Ishikawa (cell line): ENCODE results near the gene NTM.

ENCODE experiments used
- CEBPB ChIP-seq: IDR thresholded peaks from 2 replicates; pipeline ENCODE4 v1.6.1; 2012
- CREB1 ChIP-seq: IDR thresholded peaks from 2 replicates; pipeline ENCODE4 v1.6.1; 2012; ENCODE audit warnings: low read depth
- EGR1 ChIP-seq: IDR thresholded peaks from 2 replicates; pipeline ENCODE4 v1.6.1; 2012
- EP300 ChIP-seq: IDR thresholded peaks from 2 replicates; pipeline ENCODE4 v1.6.1; 2012; ENCODE audit warnings: borderline replicate concordance
- FOXM1 ChIP-seq: IDR thresholded peaks from 2 replicates; pipeline ENCODE4 v1.6.1; 2012; ENCODE audit warnings: low read depth, borderline replicate concordance
- NFIC ChIP-seq: IDR thresholded peaks from 2 replicates; pipeline ENCODE4 v1.6.1; 2012
- RAD21 ChIP-seq: IDR thresholded peaks from 2 replicates; pipeline ENCODE4 v1.6.1; 2012; ENCODE audit warnings: low read depth
- TAF1 ChIP-seq: IDR thresholded peaks from 2 replicates; pipeline ENCODE4 v1.6.1; 2012; ENCODE audit warnings: low read depth, mild to moderate bottlenecking
- TCF12 ChIP-seq: IDR thresholded peaks from 2 replicates; pipeline ENCODE4 v1.6.1; 2012; ENCODE audit warnings: low read depth
- TEAD4 ChIP-seq: IDR thresholded peaks from 2 replicates; pipeline ENCODE4 v1.6.1; 2012
- YY1 ChIP-seq: IDR thresholded peaks from 2 replicates; pipeline ENCODE4 v1.6.1; 2012; ENCODE audit warnings: low read depth
- ZBTB7A ChIP-seq: IDR thresholded peaks from 2 replicates; pipeline ENCODE4 v1.6.1; 2012; ENCODE audit warnings: low read depth
- TF ChIP-seq, protein P1 (sequence below): IDR thresholded peaks from 2 replicates; pipeline ENCODE4 v1.6.1; 2012
- TF ChIP-seq, protein P2 (sequence below): IDR thresholded peaks from 2 replicates; pipeline ENCODE4 v1.6.1; 2012; ENCODE audit warnings: low read depth, mild to moderate bottlenecking
- TF ChIP-seq, protein P3 (sequence below): IDR thresholded peaks from 2 replicates; pipeline ENCODE4 v1.6.1; 2012

The NTM gene

DNA sequence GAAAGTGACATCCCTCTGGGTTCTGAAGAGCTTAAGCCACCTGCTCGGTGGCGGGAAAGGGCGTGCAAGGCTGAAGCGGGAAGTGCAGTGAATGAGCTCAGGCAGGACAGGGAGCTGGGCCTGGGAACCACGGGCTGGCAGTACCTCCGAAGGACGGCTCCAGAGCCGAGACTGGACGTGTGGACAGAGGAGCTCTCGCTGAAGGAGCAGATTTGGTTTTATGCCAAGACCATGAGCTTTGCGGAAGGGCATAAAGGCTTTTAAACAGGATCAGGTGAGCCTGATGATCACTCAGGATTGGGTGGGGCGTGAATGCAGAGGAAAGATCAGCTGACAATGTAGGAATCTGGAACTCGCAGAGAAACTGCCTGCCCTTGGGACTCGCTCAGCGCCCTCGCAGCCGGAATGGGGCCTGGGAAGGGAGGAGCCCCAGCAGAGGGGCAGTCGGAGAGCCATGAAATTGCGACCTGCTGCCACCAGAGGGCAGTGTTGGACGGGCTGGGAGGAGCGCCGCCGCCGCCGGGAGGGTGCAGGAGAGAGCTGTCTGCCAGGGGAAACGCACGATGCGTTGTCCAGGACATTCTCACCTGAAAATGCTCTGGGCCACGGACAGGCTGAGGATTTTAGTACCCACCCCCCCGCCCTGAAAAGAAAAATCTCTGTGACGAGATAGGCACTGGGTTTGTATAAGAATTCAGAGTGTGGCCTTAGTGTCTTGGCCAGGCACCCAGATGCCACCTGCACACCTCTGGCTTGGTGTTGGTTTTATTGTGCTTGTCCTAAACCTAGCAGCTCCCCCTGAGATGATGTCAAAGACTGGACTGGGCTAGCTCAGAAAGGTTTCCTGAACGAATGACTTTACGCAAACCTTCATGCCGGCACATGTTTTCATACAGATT lies 324.4 kb downstream of the NTM start:
- TF ChIP-seq RAD21: peak; percentile 59
- no peak for TF ChIP-seq CEBPB

DNA sequence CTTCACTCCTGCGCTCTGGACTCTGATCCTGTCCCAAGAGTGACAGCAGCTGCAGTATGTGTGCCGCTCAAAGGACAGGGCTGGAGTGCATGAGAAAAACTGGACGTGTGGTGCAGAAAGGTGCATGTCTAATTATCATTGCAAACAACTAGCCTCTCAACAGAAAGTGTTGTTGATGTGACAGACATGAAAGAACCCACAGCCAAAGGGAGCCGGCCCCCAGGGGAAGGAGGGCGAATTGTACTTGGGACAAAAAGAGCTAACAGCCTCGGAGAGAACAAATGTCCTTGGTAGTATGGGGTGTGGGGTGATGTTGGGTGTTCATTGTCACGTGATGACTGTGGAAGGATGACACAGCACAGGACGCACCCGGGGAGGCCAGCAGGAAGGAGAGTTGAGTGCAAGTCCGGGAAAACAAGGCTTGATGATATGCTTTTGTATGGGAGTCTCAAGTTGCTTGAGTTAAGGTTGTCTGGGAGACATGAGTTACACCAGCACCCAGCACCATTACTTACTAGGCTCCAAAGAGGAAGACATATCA lies 325.5 kb downstream of the NTM start:
- TF ChIP-seq, protein P1, sequence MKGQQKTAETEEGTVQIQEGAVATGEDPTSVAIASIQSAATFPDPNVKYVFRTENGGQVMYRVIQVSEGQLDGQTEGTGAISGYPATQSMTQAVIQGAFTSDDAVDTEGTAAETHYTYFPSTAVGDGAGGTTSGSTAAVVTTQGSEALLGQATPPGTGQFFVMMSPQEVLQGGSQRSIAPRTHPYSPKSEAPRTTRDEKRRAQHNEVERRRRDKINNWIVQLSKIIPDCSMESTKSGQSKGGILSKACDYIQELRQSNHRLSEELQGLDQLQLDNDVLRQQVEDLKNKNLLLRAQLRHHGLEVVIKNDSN: no peak
- TF ChIP-seq RAD21: no peak
- TF ChIP-seq, protein P2, sequence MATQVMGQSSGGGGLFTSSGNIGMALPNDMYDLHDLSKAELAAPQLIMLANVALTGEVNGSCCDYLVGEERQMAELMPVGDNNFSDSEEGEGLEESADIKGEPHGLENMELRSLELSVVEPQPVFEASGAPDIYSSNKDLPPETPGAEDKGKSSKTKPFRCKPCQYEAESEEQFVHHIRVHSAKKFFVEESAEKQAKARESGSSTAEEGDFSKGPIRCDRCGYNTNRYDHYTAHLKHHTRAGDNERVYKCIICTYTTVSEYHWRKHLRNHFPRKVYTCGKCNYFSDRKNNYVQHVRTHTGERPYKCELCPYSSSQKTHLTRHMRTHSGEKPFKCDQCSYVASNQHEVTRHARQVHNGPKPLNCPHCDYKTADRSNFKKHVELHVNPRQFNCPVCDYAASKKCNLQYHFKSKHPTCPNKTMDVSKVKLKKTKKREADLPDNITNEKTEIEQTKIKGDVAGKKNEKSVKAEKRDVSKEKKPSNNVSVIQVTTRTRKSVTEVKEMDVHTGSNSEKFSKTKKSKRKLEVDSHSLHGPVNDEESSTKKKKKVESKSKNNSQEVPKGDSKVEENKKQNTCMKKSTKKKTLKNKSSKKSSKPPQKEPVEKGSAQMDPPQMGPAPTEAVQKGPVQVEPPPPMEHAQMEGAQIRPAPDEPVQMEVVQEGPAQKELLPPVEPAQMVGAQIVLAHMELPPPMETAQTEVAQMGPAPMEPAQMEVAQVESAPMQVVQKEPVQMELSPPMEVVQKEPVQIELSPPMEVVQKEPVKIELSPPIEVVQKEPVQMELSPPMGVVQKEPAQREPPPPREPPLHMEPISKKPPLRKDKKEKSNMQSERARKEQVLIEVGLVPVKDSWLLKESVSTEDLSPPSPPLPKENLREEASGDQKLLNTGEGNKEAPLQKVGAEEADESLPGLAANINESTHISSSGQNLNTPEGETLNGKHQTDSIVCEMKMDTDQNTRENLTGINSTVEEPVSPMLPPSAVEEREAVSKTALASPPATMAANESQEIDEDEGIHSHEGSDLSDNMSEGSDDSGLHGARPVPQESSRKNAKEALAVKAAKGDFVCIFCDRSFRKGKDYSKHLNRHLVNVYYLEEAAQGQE: no peak
- TF ChIP-seq TEAD4: no peak
- TF ChIP-seq TAF1: no peak
- TF ChIP-seq EGR1: no peak
- no peak for TF ChIP-seq ZBTB7A

DNA sequence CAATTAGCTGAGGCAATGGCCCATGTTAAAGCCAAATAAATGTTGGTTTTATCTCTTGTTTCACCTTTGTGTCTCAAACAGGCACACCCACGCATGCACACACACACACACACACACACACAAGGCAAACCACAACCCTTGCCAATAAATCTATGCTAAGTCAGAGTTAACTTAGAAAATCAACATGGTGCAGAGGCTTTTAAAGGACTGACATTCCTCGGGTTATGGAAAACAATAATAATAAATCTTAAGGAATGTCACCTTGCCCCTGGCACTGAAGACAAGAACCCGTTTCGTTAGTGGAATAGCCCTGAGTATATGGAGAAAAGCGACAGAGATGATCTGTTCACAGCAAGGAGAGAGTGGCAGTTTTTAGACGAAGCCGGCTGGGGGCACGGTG lies 326.3 kb downstream of the NTM start:
- TF ChIP-seq FOXM1: no peak
- TF ChIP-seq ZBTB7A: no peak

DNA sequence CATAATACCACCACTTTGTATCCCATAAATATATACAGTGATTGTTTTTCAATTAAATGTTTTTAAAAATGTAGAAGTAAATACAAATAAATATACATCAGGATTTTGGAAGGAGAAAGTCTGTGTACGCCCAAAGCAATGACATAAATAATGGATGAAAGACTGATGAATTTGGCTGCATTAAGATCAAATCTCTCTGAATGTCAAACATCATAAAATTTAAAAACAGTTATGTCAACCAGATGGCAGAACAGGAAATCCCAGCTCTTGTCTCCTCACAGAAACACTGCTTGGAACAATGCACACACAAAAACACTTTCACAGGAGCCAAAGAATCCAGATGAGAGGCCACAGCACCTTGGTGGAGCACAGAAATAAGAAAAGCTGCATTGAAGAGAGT lies 332.9 kb downstream of the NTM start:
- TF ChIP-seq, protein P3, sequence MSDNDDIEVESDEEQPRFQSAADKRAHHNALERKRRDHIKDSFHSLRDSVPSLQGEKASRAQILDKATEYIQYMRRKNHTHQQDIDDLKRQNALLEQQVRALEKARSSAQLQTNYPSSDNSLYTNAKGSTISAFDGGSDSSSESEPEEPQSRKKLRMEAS: no peak
- TF ChIP-seq, protein P1: no peak

DNA sequence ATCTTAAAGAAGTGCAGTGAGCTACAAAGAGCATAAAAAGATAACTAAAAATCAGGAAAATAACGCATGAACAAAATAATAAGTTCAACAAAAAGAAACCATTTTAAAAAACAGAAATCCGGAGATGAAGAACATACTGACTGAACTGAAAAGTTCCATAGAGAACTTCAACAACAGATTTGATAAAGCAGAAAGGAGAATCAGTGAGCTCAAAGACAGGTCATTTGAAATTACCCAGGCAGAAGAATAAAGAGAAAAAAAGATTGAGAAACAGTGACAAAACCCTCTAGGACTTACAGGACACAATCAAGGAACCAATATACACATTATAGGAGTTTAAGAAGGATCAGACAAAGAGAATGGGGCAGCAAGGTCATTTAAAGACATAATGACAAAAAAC lies 334.3 kb downstream of the NTM start:
- TF ChIP-seq, protein P1: no peak
- TF ChIP-seq CEBPB (no peak), TCF12 (no peak), TEAD4 (no peak), NFIC (no peak), TAF1 (no peak), CREB1 (no peak), EP300 (no peak)

DNA sequence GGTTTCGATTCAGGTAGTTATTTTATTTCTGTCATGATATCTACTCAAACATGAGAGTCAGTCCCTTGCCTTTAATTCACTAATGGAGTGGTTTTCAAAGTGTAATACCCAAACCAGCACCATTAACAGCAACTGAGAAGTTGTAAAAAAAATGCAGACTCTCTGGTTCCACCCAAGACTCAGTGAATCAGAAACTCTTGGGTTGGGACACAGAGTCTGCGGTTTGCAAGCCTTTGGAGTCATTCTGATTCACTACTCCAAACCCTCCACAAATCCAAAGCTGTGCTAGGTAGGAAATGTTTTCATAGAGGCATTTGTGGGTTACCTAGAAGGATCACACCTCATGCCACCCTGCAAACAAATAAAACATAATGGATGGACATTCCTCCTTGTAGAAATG lies 340.1 kb downstream of the NTM start:
- no peak for TF ChIP-seq TEAD4
- TF ChIP-seq FOXM1: no peak
- TF ChIP-seq RAD21: no peak
- TF ChIP-seq, protein P2: no peak
- no peak for TF ChIP-seq CEBPB
- no peak for TF ChIP-seq EP300
- no peak for TF ChIP-seq EGR1
- TF ChIP-seq, protein P3: no peak
- TF ChIP-seq TAF1: no peak
- no peak for TF ChIP-seq YY1
- TF ChIP-seq NFIC: no peak
- no peak for TF ChIP-seq CREB1
- TF ChIP-seq TCF12: no peak
- TF ChIP-seq, protein P1: no peak
